Cardiac muscle cell (in vitro differentiated cells and primary cell): Measurements from ENCODE around the gene CENATAC. TPM values are rescaled to one million over a fixed set of nuclear protein-coding genes. Genes with fewer than 3 reads are reported as not detected.
"Not testable (repeated sequence)": the region's sequence is repeated elsewhere in the genome, so short reads cannot be mapped to it uniquely, and the experiment has no call there.

Experiments
- DNase-seq, 2 donors: peaks; one replicate each; pipeline versions ENCODE4 v3.0.0 to v3.0.0-alpha.2; 2010 to 2017; ENCODE audit warnings: low read depth in 1 of 2, low spot score in 1 of 2
- H3K27ac ChIP-seq: fragments of 200-600 bp; sonication (generic); 2 replicates; pipeline ENCODE4 v1.5.1; 2016
- H3K27me3 ChIP-seq: fragments of 200-600 bp; sonication (generic); 2 replicates; pipeline ENCODE4 v1.6.0; 2016; ENCODE audit warnings: control low read depth
- H3K36me3 ChIP-seq: fragments of 200-600 bp; sonication (generic); 2 replicates; pipeline ENCODE4 v1.5.1; 2016; ENCODE audit warnings: control low read depth
- H3K4me1 ChIP-seq: fragments of 200-600 bp; sonication (generic); 2 replicates; pipeline ENCODE4 v1.8.1; 2017; ENCODE audit warnings: low read depth, mild to moderate bottlenecking, mixed run types
- H3K4me3 ChIP-seq: fragments of 200-600 bp; sonication (generic); 2 replicates; pipeline ENCODE4 v1.5.1; 2016; ENCODE audit warnings: mild to moderate bottlenecking
- H3K9me3 ChIP-seq: fragments of 200-600 bp; sonication (generic); 2 replicates; pipeline ENCODE4 v1.5.1; 2017; ENCODE audit warnings: low read depth, mild to moderate bottlenecking, control low read depth
- CTCF ChIP-seq: IDR thresholded peaks from 2 replicates; pipeline ENCODE4 v1.5.1; 2012; ENCODE audit warnings: low read depth, mild to moderate bottlenecking, low read length
- polyA plus RNA-seq: library from polyadenylated mRNA; unstranded; fragments of >200 nt; fragmentation: Nextera tagmentation; extraction: Ambion mirVana; gene quantifications from 2 replicates; pipeline ENCODE4 v1.2.1, GENCODE V29; 2016
- total RNA-seq: library from RNA; depleted of rRNA; stranded (reverse); fragments of >200 nt; gene quantifications from 2 replicates; pipeline ENCODE4 v1.2.3, GENCODE V29; 2016

Gene CENATAC
- total and polyA plus RNA-seq, 2 experiments from 2014 or later: 27.0 to 78.2 TPM

DNA sequence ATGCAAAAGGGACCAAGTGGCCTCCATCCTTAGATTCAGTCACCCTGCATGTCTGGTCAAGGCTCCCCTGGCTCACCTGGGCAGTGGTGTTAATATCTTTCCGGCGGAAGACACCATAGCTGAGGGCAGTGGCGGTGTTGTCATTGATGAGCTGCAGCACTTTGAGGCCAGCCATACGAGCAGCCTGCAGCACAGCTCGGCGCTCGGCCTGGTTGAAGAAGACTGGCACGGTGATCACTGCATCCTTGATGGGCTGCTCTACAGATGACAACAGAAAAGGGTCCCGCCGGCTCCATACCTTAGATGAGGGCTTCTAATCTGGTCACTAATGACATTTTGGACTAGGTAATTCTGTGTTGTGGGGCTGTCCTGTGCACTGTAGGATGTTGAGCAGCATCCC, 56.5 kb downstream of the CENATAC start:
- no peak overlapping the region for H3K4me3 ChIP-seq
- H3K9me3 ChIP-seq: no peaks in the 10 kb centered on the region
- peaks cover 49% of the 10 kb centered on the region for H3K36me3 ChIP-seq
- peaks cover 5% of the 10 kb centered on the region for H3K4me1 ChIP-seq
- H3K27me3 ChIP-seq: no peaks in the 10 kb centered on the region
- DNase-seq: no peak
- no peak for TF ChIP-seq CTCF
- no peak overlapping the region for H3K27ac ChIP-seq

DNA sequence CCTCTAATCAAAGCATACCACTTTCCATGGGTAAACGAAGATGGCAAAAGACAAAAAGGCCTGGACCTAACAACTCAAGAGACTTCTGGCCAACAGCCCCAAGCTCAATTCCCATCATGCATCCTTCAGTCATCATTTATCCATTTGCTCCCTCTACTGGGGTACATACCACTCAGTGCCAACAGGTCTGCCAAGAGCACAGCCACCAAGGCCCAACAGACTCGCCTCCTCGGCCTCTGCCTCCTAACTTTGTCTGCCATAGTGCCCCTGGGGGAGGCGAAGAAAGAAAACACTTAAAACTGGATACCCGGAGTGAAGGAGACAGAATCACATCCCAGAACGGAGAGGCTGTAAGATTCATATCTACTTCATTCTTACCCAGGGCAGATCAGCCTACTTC, 58.0 kb downstream of the CENATAC start:
- Histone ChIP-seq H3K4me1 (peaks cover 5% of the 10 kb centered on the region), H3K27ac (peak overlapping the region; percentile 95), H3K36me3 (peaks cover 36% of the 10 kb centered on the region), H3K9me3 (no peaks in the 10 kb centered on the region), H3K4me3 (peak overlapping the region; percentile 99), H3K27me3 (no peaks in the 10 kb centered on the region)
- peak in 1 of 2 donors; percentile 25 for DNase-seq
- TF ChIP-seq CTCF: no peak

GRCh38 chr11:119056421-119056999, 58.6 kb downstream of the CENATAC start:
- Histone ChIP-seq H3K27ac (peak overlapping the region; percentile 95), H3K9me3 (no peaks in the 10 kb centered on the region), H3K27me3 (no peaks in the 10 kb centered on the region), H3K4me1 (peaks cover 5% of the 10 kb centered on the region), H3K4me3 (peak overlapping the region; percentile 99), H3K36me3 (peaks cover 31% of the 10 kb centered on the region)
- no peak for TF ChIP-seq CTCF
- peak; percentile 3 to 38 for DNase-seq

- peak; percentile 40 for TF ChIP-seq CTCF
- Histone ChIP-seq H3K9me3 (no peaks in the 10 kb centered on the region), H3K27me3 (no peaks in the 10 kb centered on the region), H3K4me1 (peaks cover 5% of the 10 kb centered on the region), H3K27ac (peak within 1 kb of the TSS; percentile 95), H3K36me3 (peaks cover 26% of the 10 kb centered on the region), H3K4me3 (peak within 1 kb of the TSS; percentile 99)
- peak; percentile 98 to 99 for DNase-seq
Measured at GRCh38 chr11:119057000-119057769, 59.2 kb downstream of the CENATAC start, which contains the start of gene HYOU1. TSS of gene HYOU1 (minus strand) at chr11:119057205. CDS start at chr11:119056160, 1,045 bp downstream.

- H3K9me3 ChIP-seq, H3K36me3 ChIP-seq, H3K27me3 ChIP-seq, H3K4me1 ChIP-seq, H3K4me3 ChIP-seq, H3K27ac ChIP-seq, DNase-seq: not testable (repeated sequence)
Measured at GRCh38 chr11:119059128-119059527, 61.2 kb downstream of the CENATAC start.

GRCh38 chr11:119061256-119061655, 63.3 kb downstream of the CENATAC start:
- no peak overlapping the region for H3K4me3 ChIP-seq
- no peak for DNase-seq
- no peaks in the 10 kb centered on the region for H3K27me3 ChIP-seq
- no peak for TF ChIP-seq CTCF
- H3K9me3 ChIP-seq: no peaks in the 10 kb centered on the region
- no peaks in the 10 kb centered on the region for H3K36me3 ChIP-seq
- H3K4me1 ChIP-seq: peaks cover under 1% of the 10 kb centered on the region
- no peak overlapping the region for H3K27ac ChIP-seq
